HCT116 (cell line): ENCODE data around the gene STPG2. TPM values are rescaled to one million over a fixed set of nuclear protein-coding genes. Genes with fewer than 3 reads are reported as not detected.

Experiments used
- ATAC-seq: fragments of 200-7000 bp; cut with Tn5 transposase; 2 replicates; pipeline ENCODE4 v1.9.1; 2020; ENCODE audit warnings: mild to moderate bottlenecking, moderate library complexity
- BruUV-seq: library from RNA; stranded (reverse); fragments of 400-500 nt; replicated peaks from 2 replicates; lab custom pipeline; 2021; lab: Mats Ljungman, UMichigan
- CTCF ChIA-PET: fragments of 300-600 bp; sonication (Branson Sonifier 250); formaldehyde crosslinking; loops from one replicate; lab custom pipeline; 2021; ENCODE audit warnings: antibody characterized with exemption; lab: Charles Lee
- POLR2A ChIA-PET: fragments of 300-600, 350-600 bp; sonication (Branson Sonifier 250); formaldehyde crosslinking; loops from one replicate; lab custom pipeline; 2021; ENCODE audit warnings: antibody characterized with exemption; lab: Charles Lee
- RAD21 ChIA-PET, 2 experiments: fragments of 300-600 bp; sonication (Branson Sonifier 250); formaldehyde crosslinking; loops; one replicate each; lab custom pipeline; 2023; ENCODE audit warnings: low total read pairs in 2 of 2; ENCODE audit not compliant: uncharacterized antibody in 2 of 2, unreplicated experiment in 2 of 2, low non-redundant PET in 1 of 2; lab: Charles Lee
- DNase-seq: peaks from one replicate; pipeline ENCODE4 v3.0.0-alpha.2; 2010; ENCODE audit warnings: low read depth, low spot score
- H2AFZ ChIP-seq: fragments of 200-600 bp; shearing (Covaris generic), sonication (generic); 2 replicates; pipeline ENCODE4 v1.6.1; 2017; ENCODE audit warnings: low read depth, mixed run types, mixed read lengths, antibody characterized with exemption, low read length; ENCODE audit not compliant: poor library complexity, severe bottlenecking
- H3K27ac ChIP-seq: 2 replicates; pipeline ENCODE4 v1.5.1; 2012; ENCODE audit warnings: low read depth, low read length
- H3K27me3 ChIP-seq: fragments of 200-600 bp; sonication (generic); 2 replicates; pipeline ENCODE4 v1.6.1; 2016; ENCODE audit warnings: mixed run types, low read length, mixed read lengths; ENCODE audit not compliant: insufficient read depth
- H3K36me3 ChIP-seq, 2 experiments: fragments of 200-500 bp in 1 of 2; fragments of 200-600 bp in 1 of 2; sonication (Bioruptor generic) in 1 of 2; sonication (generic) in 1 of 2; 2 replicates each; pipeline versions ENCODE4 v1.5.1 to v1.6.1; 2014 to 2016; ENCODE audit warnings: low read length in 2 of 2, inconsistent platforms in 1 of 2, mixed read lengths in 1 of 2, mixed run types in 1 of 2; ENCODE audit not compliant: insufficient read depth in 2 of 2, control insufficient read depth in 1 of 2
- H3K4me1 ChIP-seq, 2 experiments: fragments of 200-600 bp in 1 of 2; sonication (generic) in 1 of 2; 2 replicates each; pipeline versions ENCODE4 v1.5.1 to v1.6.1; 2012 to 2017; ENCODE audit warnings: low read length in 2 of 2, inconsistent platforms in 1 of 2, mild to moderate bottlenecking in 1 of 2, mixed read lengths in 1 of 2, mixed run types in 1 of 2, moderate library complexity in 1 of 2; ENCODE audit not compliant: insufficient read depth in 2 of 2, control insufficient read depth in 1 of 2
- H3K4me2 ChIP-seq: fragments of 200-600 bp; sonication (generic); 2 replicates; pipeline ENCODE4 v1.6.1; 2017; ENCODE audit warnings: mixed run types, low read length, mixed read lengths
- H3K4me3 ChIP-seq, 2 experiments: fragments of 200-600 bp in 1 of 2; sonication (generic) in 1 of 2; replicated peaks in 1 of 2; 2 replicates each; pipeline ENCODE4 v1.5.1; 2011 to 2016; ENCODE audit warnings: low read length in 2 of 2, control low read depth in 1 of 2, low read depth in 1 of 2, mild to moderate bottlenecking in 1 of 2, mixed read lengths in 1 of 2, mixed run types in 1 of 2
- H3K79me2 ChIP-seq: fragments of 200-600 bp; sonication (generic); 2 replicates; pipeline ENCODE4 v1.6.1; 2017; ENCODE audit warnings: mild to moderate bottlenecking, mixed run types, low read length, moderate library complexity, mixed read lengths; ENCODE audit not compliant: insufficient read depth
- H3K9ac ChIP-seq: fragments of 200-600 bp; sonication (generic); 2 replicates; pipeline ENCODE4 v1.6.1; 2016; ENCODE audit warnings: low read length, mixed read lengths
- H3K9me2 ChIP-seq: fragments of 200-600 bp; sonication (generic), shearing (Covaris generic); 2 replicates; pipeline ENCODE4 v1.6.1; 2017; ENCODE audit warnings: mixed run types, mild to moderate bottlenecking, moderate library complexity; ENCODE audit not compliant: insufficient read depth
- H3K9me3 ChIP-seq, 2 experiments: fragments of 200-500 bp in 1 of 2; fragments of 200-600 bp in 1 of 2; sonication (Bioruptor generic) in 1 of 2; sonication (generic) in 1 of 2; 2 replicates each; pipeline ENCODE4 v1.6.1; 2014 to 2017; ENCODE audit warnings: low read length in 2 of 2, mixed read lengths in 2 of 2, inconsistent platforms in 1 of 2, low read depth in 1 of 2, mild to moderate bottlenecking in 1 of 2, mixed run types in 1 of 2, moderate library complexity in 1 of 2; ENCODE audit not compliant: control insufficient read depth in 1 of 2, insufficient read depth in 1 of 2
- H4K20me1 ChIP-seq: fragments of 200-600 bp; sonication (generic), shearing (Covaris generic); 2 replicates; pipeline ENCODE4 v1.6.1; 2017; ENCODE audit warnings: mixed run types, mild to moderate bottlenecking, moderate library complexity; ENCODE audit not compliant: insufficient read depth
- ATF3 ChIP-seq: IDR thresholded peaks from 2 replicates; pipeline ENCODE4 v1.6.1; 2012
- CBX3 ChIP-seq: IDR thresholded peaks from 2 replicates; pipeline ENCODE4 v1.6.1; 2012; ENCODE audit warnings: low read depth
- CEBPB ChIP-seq: IDR thresholded peaks from 2 replicates; pipeline ENCODE4 v1.6.1; 2012; ENCODE audit warnings: low read depth
- CTCF ChIP-seq, 3 experiments: fragments of 200-600 bp in 1 of 3; sonication (generic) in 1 of 3; IDR thresholded peaks in 2 of 3; conservative IDR thresholded peaks in 1 of 3; 2 replicates each; pipeline ENCODE4 v1.5.1; 2012 to 2017; ENCODE audit warnings: low read depth in 2 of 3, low read length in 2 of 3, antibody characterized with exemption in 1 of 3, borderline replicate concordance in 1 of 3, control low read depth in 1 of 3, mild to moderate bottlenecking in 1 of 3, mixed read lengths in 1 of 3, mixed run types in 1 of 3, moderate library complexity in 1 of 3; ENCODE audit not compliant: insufficient read depth in 1 of 3
- ELF1 ChIP-seq: IDR thresholded peaks from 2 replicates; pipeline ENCODE4 v1.6.1; 2012; ENCODE audit warnings: low read depth, borderline replicate concordance
- EZH2 ChIP-seq: fragments of 200-600 bp; sonication (generic); IDR thresholded peaks from 2 replicates; pipeline ENCODE4 v1.6.1; 2017; ENCODE audit warnings: antibody characterized with exemption, mixed run types
- EZH2phosphoT487 ChIP-seq: fragments of 200-600 bp; IDR thresholded peaks from 2 replicates; pipeline ENCODE4 v1.6.1; 2018; ENCODE audit warnings: antibody characterized with exemption, borderline replicate concordance
- FOSL1 ChIP-seq: IDR thresholded peaks from 2 replicates; pipeline ENCODE4 v1.6.1; 2012; ENCODE audit warnings: low read depth
- MAX ChIP-seq: IDR thresholded peaks from 2 replicates; pipeline ENCODE4 v1.6.1; 2012
- REST ChIP-seq: IDR thresholded peaks from 2 replicates; pipeline ENCODE4 v1.6.1; 2012; ENCODE audit warnings: low read depth
- SRF ChIP-seq: IDR thresholded peaks from 2 replicates; pipeline ENCODE4 v1.6.1; 2012; ENCODE audit warnings: low read depth
- ZFX ChIP-seq: fragments of 450-650 bp; IDR thresholded peaks from 2 replicates; pipeline ENCODE4 v1.6.1; 2017
- ZNF274 ChIP-seq: fragments of 200-500 bp; sonication (Bioruptor generic); IDR thresholded peaks from 2 replicates; pipeline ENCODE4 v1.6.1; 2014; ENCODE audit warnings: mild to moderate bottlenecking, low read depth, low read length, inconsistent platforms
- intact Hi-C: fragments of 100-400 bp; cut with micrococcal nuclease; formaldehyde crosslinking; loops from 2 replicates; pipeline ENCODE4 v1.10.0; 2022
- total RNA-seq: library from RNA; stranded (reverse); gene quantifications from one replicate; pipeline ENCODE4 v1.2.1, GENCODE V29; 2021; ENCODE audit not compliant: unreplicated experiment

The STPG2 gene
- total RNA-seq, 1 experiment from 2014 or later: not detected

- POLR2A ChIA-PET: no interaction called here
- intact Hi-C loops: no loop called here
- H3K4me3 ChIP-seq: no peak overlapping the region
- H4K20me1 ChIP-seq: no peaks in the 10 kb centered on the region
- no peaks in the 10 kb centered on the region for H3K4me1 ChIP-seq
- ATAC-seq: no peak
- no peaks in the 10 kb centered on the region for H3K9me3 ChIP-seq
- H2AFZ ChIP-seq: no peak overlapping the region
- no TSS peak for BruUV-seq
- no peak overlapping the region for H3K9ac ChIP-seq
- no peaks in the 10 kb centered on the region for H3K27me3 ChIP-seq
- no peak for DNase-seq
- TF ChIP-seq CBX3: no peak
- no peak for TF ChIP-seq SRF
- no peak for TF ChIP-seq CEBPB
- no peak for TF ChIP-seq ELF1
- no peak for TF ChIP-seq EZH2
- no peak for TF ChIP-seq MAX
- no peak for TF ChIP-seq ATF3
- TF ChIP-seq FOSL1: no peak
- no peak for TF ChIP-seq CTCF (IDR thresholded peaks at IDR 0.05 in 2 of 3, conservative IDR thresholded peaks at IDR 0.05 in 1 of 3; ENCODE audit: borderline replicate concordance in 1 of 3, insufficient read depth in 1 of 3, low read depth in 2 of 3, low read length in 2 of 3)
- no peak for TF ChIP-seq REST
- TF ChIP-seq ZFX: no peak
- TF ChIP-seq ZNF274: no peak
- TF ChIP-seq EZH2phosphoT487: no peak
- no peaks in the 10 kb centered on the region for H3K36me3 ChIP-seq
- no peaks in the 10 kb centered on the region for H3K79me2 ChIP-seq
- CTCF ChIA-PET: no interaction called here
- H3K27ac ChIP-seq: no peak overlapping the region
- RAD21 ChIA-PET: no interaction called here
- peaks cover 5% of the 10 kb centered on the region; the same call in 1 of the 2 replicates for H3K9me2 ChIP-seq
- H3K4me2 ChIP-seq: no peak overlapping the region
These were observed 612.6 kb downstream of the STPG2 start for GRCh38 chr4:97530676-97531075.
